Breast epithelium (tissue), 3 donors: ENCODE measurements around the gene FBH1.

ENCODE experiments used
- CTCF ChIP-seq, 3 donors: fragments of 450-650 bp; IDR thresholded peaks; one replicate each; pipeline ENCODE4 v1.5.1; 2016 to 2017; ENCODE audit warnings: antibody characterized with exemption in 3 of 3, mild to moderate bottlenecking in 3 of 3, moderate library complexity in 3 of 3
- POLR2A ChIP-seq: fragments of 450-650 bp; IDR thresholded peaks from one replicate; pipeline ENCODE4 v1.6.1; 2016; ENCODE audit warnings: antibody characterized with exemption, mild to moderate bottlenecking, moderate library complexity
- POLR2AphosphoS5 ChIP-seq, 3 donors: sonication (generic); formaldehyde crosslinking; IDR thresholded peaks; one replicate each; pipeline ENCODE4 v1.6.1; 2017; ENCODE audit warnings: antibody characterized with exemption in 3 of 3

- TF ChIP-seq POLR2A = no peak
- TF ChIP-seq CTCF (IDR thresholded peaks at IDR 0.05) = peak; percentile 62 to 80 (median 76)
- TF ChIP-seq POLR2AphosphoS5 (IDR thresholded peaks at IDR 0.05) = no peak
Measured at GRCh38 chr10:5873515-5873995, 16.5 kb upstream of the FBH1 start.
